HCT116 (cell line): ENCODE measurements around the gene CROT. TPM values are rescaled to one million over a fixed set of nuclear protein-coding genes. Genes with fewer than 3 reads are reported as not detected.

Source experiments
- ATAC-seq: fragments of 200-7000 bp; cut with Tn5 transposase; 2 replicates; pipeline ENCODE4 v1.9.1; 2020; ENCODE audit warnings: mild to moderate bottlenecking, moderate library complexity
- BruUV-seq: library from RNA; stranded (reverse); fragments of 400-500 nt; replicated peaks from 2 replicates; lab custom pipeline; 2021; lab: Mats Ljungman, UMichigan
- CTCF ChIA-PET: fragments of 300-600 bp; sonication (Branson Sonifier 250); formaldehyde crosslinking; loops from one replicate; lab custom pipeline; 2021; ENCODE audit warnings: antibody characterized with exemption; lab: Charles Lee
- POLR2A ChIA-PET: fragments of 300-600, 350-600 bp; sonication (Branson Sonifier 250); formaldehyde crosslinking; loops from one replicate; lab custom pipeline; 2021; ENCODE audit warnings: antibody characterized with exemption; lab: Charles Lee
- RAD21 ChIA-PET, 2 experiments: fragments of 300-600 bp; sonication (Branson Sonifier 250); formaldehyde crosslinking; loops; one replicate each; lab custom pipeline; 2023; ENCODE audit warnings: low total read pairs in 2 of 2; ENCODE audit not compliant: uncharacterized antibody in 2 of 2, unreplicated experiment in 2 of 2, low non-redundant PET in 1 of 2; lab: Charles Lee
- DNase-seq: peaks from one replicate; pipeline ENCODE4 v3.0.0-alpha.2; 2010; ENCODE audit warnings: low read depth, low spot score
- H2AFZ ChIP-seq: fragments of 200-600 bp; shearing (Covaris generic), sonication (generic); 2 replicates; pipeline ENCODE4 v1.6.1; 2017; ENCODE audit warnings: low read depth, mixed run types, mixed read lengths, antibody characterized with exemption, low read length; ENCODE audit not compliant: poor library complexity, severe bottlenecking
- H3K27ac ChIP-seq: 2 replicates; pipeline ENCODE4 v1.5.1; 2012; ENCODE audit warnings: low read depth, low read length
- H3K27me3 ChIP-seq: fragments of 200-600 bp; sonication (generic); 2 replicates; pipeline ENCODE4 v1.6.1; 2016; ENCODE audit warnings: mixed run types, low read length, mixed read lengths; ENCODE audit not compliant: insufficient read depth
- H3K36me3 ChIP-seq, 2 experiments: fragments of 200-500 bp in 1 of 2; fragments of 200-600 bp in 1 of 2; sonication (Bioruptor generic) in 1 of 2; sonication (generic) in 1 of 2; 2 replicates each; pipeline versions ENCODE4 v1.5.1 to v1.6.1; 2014 to 2016; ENCODE audit warnings: low read length in 2 of 2, inconsistent platforms in 1 of 2, mixed read lengths in 1 of 2, mixed run types in 1 of 2; ENCODE audit not compliant: insufficient read depth in 2 of 2, control insufficient read depth in 1 of 2
- H3K4me1 ChIP-seq, 2 experiments: fragments of 200-600 bp in 1 of 2; sonication (generic) in 1 of 2; 2 replicates each; pipeline versions ENCODE4 v1.5.1 to v1.6.1; 2012 to 2017; ENCODE audit warnings: low read length in 2 of 2, inconsistent platforms in 1 of 2, mild to moderate bottlenecking in 1 of 2, mixed read lengths in 1 of 2, mixed run types in 1 of 2, moderate library complexity in 1 of 2; ENCODE audit not compliant: insufficient read depth in 2 of 2, control insufficient read depth in 1 of 2
- H3K4me2 ChIP-seq: fragments of 200-600 bp; sonication (generic); 2 replicates; pipeline ENCODE4 v1.6.1; 2017; ENCODE audit warnings: mixed run types, low read length, mixed read lengths
- H3K4me3 ChIP-seq, 2 experiments: fragments of 200-600 bp in 1 of 2; sonication (generic) in 1 of 2; replicated peaks in 1 of 2; 2 replicates each; pipeline ENCODE4 v1.5.1; 2011 to 2016; ENCODE audit warnings: low read length in 2 of 2, control low read depth in 1 of 2, low read depth in 1 of 2, mild to moderate bottlenecking in 1 of 2, mixed read lengths in 1 of 2, mixed run types in 1 of 2
- H3K79me2 ChIP-seq: fragments of 200-600 bp; sonication (generic); 2 replicates; pipeline ENCODE4 v1.6.1; 2017; ENCODE audit warnings: mild to moderate bottlenecking, mixed run types, low read length, moderate library complexity, mixed read lengths; ENCODE audit not compliant: insufficient read depth
- H3K9ac ChIP-seq: fragments of 200-600 bp; sonication (generic); 2 replicates; pipeline ENCODE4 v1.6.1; 2016; ENCODE audit warnings: low read length, mixed read lengths
- H3K9me2 ChIP-seq: fragments of 200-600 bp; sonication (generic), shearing (Covaris generic); 2 replicates; pipeline ENCODE4 v1.6.1; 2017; ENCODE audit warnings: mixed run types, mild to moderate bottlenecking, moderate library complexity; ENCODE audit not compliant: insufficient read depth
- H3K9me3 ChIP-seq, 2 experiments: fragments of 200-500 bp in 1 of 2; fragments of 200-600 bp in 1 of 2; sonication (Bioruptor generic) in 1 of 2; sonication (generic) in 1 of 2; 2 replicates each; pipeline ENCODE4 v1.6.1; 2014 to 2017; ENCODE audit warnings: low read length in 2 of 2, mixed read lengths in 2 of 2, inconsistent platforms in 1 of 2, low read depth in 1 of 2, mild to moderate bottlenecking in 1 of 2, mixed run types in 1 of 2, moderate library complexity in 1 of 2; ENCODE audit not compliant: control insufficient read depth in 1 of 2, insufficient read depth in 1 of 2
- H4K20me1 ChIP-seq: fragments of 200-600 bp; sonication (generic), shearing (Covaris generic); 2 replicates; pipeline ENCODE4 v1.6.1; 2017; ENCODE audit warnings: mixed run types, mild to moderate bottlenecking, moderate library complexity; ENCODE audit not compliant: insufficient read depth
- CEBPB ChIP-seq: IDR thresholded peaks from 2 replicates; pipeline ENCODE4 v1.6.1; 2012; ENCODE audit warnings: low read depth
- EGR1 ChIP-seq: IDR thresholded peaks from 2 replicates; pipeline ENCODE4 v1.6.1; 2012; ENCODE audit warnings: low read depth
- ELF1 ChIP-seq: IDR thresholded peaks from 2 replicates; pipeline ENCODE4 v1.6.1; 2012; ENCODE audit warnings: low read depth, borderline replicate concordance
- EZH2 ChIP-seq: fragments of 200-600 bp; sonication (generic); IDR thresholded peaks from 2 replicates; pipeline ENCODE4 v1.6.1; 2017; ENCODE audit warnings: antibody characterized with exemption, mixed run types
- FOSL1 ChIP-seq: IDR thresholded peaks from 2 replicates; pipeline ENCODE4 v1.6.1; 2012; ENCODE audit warnings: low read depth
- POLR2A ChIP-seq: IDR thresholded peaks from 2 replicates; pipeline ENCODE4 v1.7.0; 2011; ENCODE audit warnings: borderline replicate concordance; ENCODE audit not compliant: insufficient read depth, insufficient read length; ENCODE audit errors: extremely low read depth
- POLR2AphosphoS5 ChIP-seq: IDR thresholded peaks from 2 replicates; pipeline ENCODE4 v1.6.1; 2011; ENCODE audit warnings: mild to moderate bottlenecking, low read depth, low read length, moderate library complexity
- SIN3A ChIP-seq: IDR thresholded peaks from 2 replicates; pipeline ENCODE4 v1.6.1; 2012; ENCODE audit warnings: low read depth
- TCF7L2 ChIP-seq: IDR thresholded peaks from 2 replicates; pipeline ENCODE4 v1.7.0; 2011; ENCODE audit warnings: borderline replicate concordance, inconsistent platforms; ENCODE audit not compliant: insufficient read depth, insufficient read length; ENCODE audit errors: extremely low read depth
- intact Hi-C: fragments of 100-400 bp; cut with micrococcal nuclease; formaldehyde crosslinking; loops from 2 replicates; pipeline ENCODE4 v1.10.0; 2022
- total RNA-seq: library from RNA; stranded (reverse); gene quantifications from one replicate; pipeline ENCODE4 v1.2.1, GENCODE V29; 2021; ENCODE audit not compliant: unreplicated experiment
- TF ChIP-seq, protein P1 (sequence below): IDR thresholded peaks from 2 replicates; pipeline ENCODE4 v1.6.1; 2012
- TF ChIP-seq, protein P2 (sequence below): IDR thresholded peaks from 2 replicates; pipeline ENCODE4 v1.6.1; 2011; ENCODE audit warnings: mild to moderate bottlenecking, low read length, moderate library complexity; ENCODE audit not compliant: insufficient replicate concordance; ENCODE audit errors: extremely low read depth
- TF ChIP-seq, protein P3 (sequence below): IDR thresholded peaks from 2 replicates; pipeline ENCODE4 v1.6.1; 2012; ENCODE audit warnings: low read depth

The CROT gene
- total RNA-seq, 1 experiment from 2014 or later, result 0.07 TPM

DNA sequence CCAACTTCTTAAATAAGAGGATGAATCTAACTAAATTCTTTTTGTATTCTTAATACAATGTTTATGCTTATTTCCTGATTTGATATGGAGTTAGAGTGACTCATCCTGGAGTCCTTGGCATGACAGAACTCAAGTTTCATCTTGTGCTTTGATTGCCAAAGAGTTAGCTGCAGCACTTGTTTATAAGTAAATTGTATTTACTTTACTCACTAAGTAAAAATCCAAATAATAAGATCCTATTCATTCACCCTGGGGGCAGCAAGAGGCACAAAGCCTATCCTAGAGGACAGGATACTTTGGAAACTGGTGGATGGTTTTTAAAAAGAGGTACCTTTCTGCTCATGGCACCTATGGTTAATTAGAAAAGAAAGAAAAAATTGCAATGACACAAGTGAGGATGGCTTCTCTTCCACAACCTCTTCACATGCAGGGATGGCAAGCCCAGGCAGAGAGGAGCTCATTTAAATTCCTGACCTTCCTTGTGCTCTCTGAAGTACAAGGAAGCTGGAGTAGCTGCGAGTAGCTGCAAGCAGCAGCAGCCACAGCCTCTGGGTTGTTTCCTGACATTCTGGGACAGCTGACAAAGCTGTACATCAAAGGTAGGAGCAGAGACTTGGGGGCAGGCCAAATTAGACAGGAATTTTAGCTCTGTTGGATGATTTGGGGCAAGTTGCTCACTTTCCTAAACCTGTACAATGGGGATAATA, 28.5 kb upstream of the CROT start:
- no peaks in the 10 kb centered on the region for H3K9me2 ChIP-seq
- H2AFZ ChIP-seq, result no peak overlapping the region
- H3K4me2 ChIP-seq, result no peak overlapping the region
- intact Hi-C loops, result loop anchor here (10.0 kb wide), 1 partner anchor 798 kb away; no protein-coding TSS in a partner anchor
- H3K4me3 ChIP-seq, result no peak overlapping the region
- H3K27ac ChIP-seq, result no peak overlapping the region
- H3K4me1 ChIP-seq, result peaks cover 2 to 7% of the 10 kb centered on the region in 2 experiments; a peak in 1 of 4 replicates
- no peak overlapping the region for H3K9ac ChIP-seq
- H3K27me3 ChIP-seq, result no peaks in the 10 kb centered on the region
- H3K79me2 ChIP-seq, result no peaks in the 10 kb centered on the region
- CTCF ChIA-PET, result interaction anchor here (0.6 to 4.6 kb wide), 2 partner anchors 99 to 467 kb away, joined by 4 to 28 read pairs; no protein-coding TSS in a partner anchor
- no TSS peak for BruUV-seq
- no peaks in the 10 kb centered on the region for H4K20me1 ChIP-seq
- TF ChIP-seq CEBPB (no peak), EGR1 (no peak), TCF7L2 (peak; percentile 48)
- TF ChIP-seq, protein P1, sequence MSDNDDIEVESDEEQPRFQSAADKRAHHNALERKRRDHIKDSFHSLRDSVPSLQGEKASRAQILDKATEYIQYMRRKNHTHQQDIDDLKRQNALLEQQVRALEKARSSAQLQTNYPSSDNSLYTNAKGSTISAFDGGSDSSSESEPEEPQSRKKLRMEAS, result no peak
- RAD21 ChIA-PET, result no interaction called here
- DNase-seq, result no peak
- H3K36me3 ChIP-seq, result no peaks in the 10 kb centered on the region
- no peak for ATAC-seq
- H3K9me3 ChIP-seq, result no peaks in the 10 kb centered on the region
- POLR2A ChIA-PET, result no interaction called here

DNA sequence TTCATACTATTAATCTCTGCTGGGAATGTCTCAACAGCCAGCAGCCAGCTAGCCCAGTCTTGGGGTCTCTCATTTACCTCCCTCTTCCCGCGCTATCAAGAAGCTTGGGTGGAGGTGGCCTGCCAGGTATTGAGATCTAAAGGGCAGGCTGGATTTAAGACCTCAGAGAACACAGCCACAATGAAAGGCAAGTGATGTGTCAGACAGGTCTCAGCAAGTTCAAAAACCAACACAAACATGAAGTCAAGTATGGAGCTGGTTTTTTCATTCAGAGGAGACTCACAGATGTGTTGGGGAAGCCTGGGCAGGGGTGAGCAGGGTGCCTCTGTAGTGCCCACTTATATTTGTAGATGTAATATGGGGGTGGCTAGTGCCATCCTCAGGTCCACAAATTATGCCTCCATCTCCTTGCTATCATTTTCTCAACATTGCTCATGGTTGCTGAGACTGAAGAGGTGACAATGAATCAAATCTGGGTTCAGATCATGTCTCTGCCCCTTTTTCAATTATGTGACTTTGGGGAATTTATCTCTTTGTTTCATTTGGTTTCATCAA, 27.7 kb upstream of the CROT start:
- H3K36me3 ChIP-seq, result no peaks in the 10 kb centered on the region
- intact Hi-C loops, result loop anchor here (10.0 kb wide), 1 partner anchor 797 kb away; no protein-coding TSS in a partner anchor
- H3K9me3 ChIP-seq, result no peaks in the 10 kb centered on the region
- POLR2A ChIA-PET, result no interaction called here
- no peaks in the 10 kb centered on the region for H3K79me2 ChIP-seq
- RAD21 ChIA-PET, result no interaction called here
- H3K9ac ChIP-seq, result no peak overlapping the region
- H3K27ac ChIP-seq, result no peak overlapping the region
- CTCF ChIA-PET, result interaction anchor here (4.6 kb wide), 1 partner anchor 98 kb away, joined by 28 read pairs; no protein-coding TSS in a partner anchor
- ATAC-seq, result no peak
- H3K4me1 ChIP-seq, result peaks cover 2 to 7% of the 10 kb centered on the region in 2 experiments; a peak in 1 of 4 replicates
- H3K27me3 ChIP-seq, result no peaks in the 10 kb centered on the region
- DNase-seq, result no peak
- no peaks in the 10 kb centered on the region for H3K9me2 ChIP-seq
- no peak for TF ChIP-seq SIN3A
- TF ChIP-seq FOSL1, result no peak
- TF ChIP-seq EZH2, result no peak
- no peak for TF ChIP-seq POLR2A
- TF ChIP-seq, protein P2, sequence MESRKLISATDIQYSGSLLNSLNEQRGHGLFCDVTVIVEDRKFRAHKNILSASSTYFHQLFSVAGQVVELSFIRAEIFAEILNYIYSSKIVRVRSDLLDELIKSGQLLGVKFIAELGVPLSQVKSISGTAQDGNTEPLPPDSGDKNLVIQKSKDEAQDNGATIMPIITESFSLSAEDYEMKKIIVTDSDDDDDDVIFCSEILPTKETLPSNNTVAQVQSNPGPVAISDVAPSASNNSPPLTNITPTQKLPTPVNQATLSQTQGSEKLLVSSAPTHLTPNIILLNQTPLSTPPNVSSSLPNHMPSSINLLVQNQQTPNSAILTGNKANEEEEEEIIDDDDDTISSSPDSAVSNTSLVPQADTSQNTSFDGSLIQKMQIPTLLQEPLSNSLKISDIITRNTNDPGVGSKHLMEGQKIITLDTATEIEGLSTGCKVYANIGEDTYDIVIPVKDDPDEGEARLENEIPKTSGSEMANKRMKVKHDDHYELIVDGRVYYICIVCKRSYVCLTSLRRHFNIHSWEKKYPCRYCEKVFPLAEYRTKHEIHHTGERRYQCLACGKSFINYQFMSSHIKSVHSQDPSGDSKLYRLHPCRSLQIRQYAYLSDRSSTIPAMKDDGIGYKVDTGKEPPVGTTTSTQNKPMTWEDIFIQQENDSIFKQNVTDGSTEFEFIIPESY, result no peak
- TF ChIP-seq, protein P1, result no peak
- no peak for TF ChIP-seq POLR2AphosphoS5
- TF ChIP-seq, protein P3, sequence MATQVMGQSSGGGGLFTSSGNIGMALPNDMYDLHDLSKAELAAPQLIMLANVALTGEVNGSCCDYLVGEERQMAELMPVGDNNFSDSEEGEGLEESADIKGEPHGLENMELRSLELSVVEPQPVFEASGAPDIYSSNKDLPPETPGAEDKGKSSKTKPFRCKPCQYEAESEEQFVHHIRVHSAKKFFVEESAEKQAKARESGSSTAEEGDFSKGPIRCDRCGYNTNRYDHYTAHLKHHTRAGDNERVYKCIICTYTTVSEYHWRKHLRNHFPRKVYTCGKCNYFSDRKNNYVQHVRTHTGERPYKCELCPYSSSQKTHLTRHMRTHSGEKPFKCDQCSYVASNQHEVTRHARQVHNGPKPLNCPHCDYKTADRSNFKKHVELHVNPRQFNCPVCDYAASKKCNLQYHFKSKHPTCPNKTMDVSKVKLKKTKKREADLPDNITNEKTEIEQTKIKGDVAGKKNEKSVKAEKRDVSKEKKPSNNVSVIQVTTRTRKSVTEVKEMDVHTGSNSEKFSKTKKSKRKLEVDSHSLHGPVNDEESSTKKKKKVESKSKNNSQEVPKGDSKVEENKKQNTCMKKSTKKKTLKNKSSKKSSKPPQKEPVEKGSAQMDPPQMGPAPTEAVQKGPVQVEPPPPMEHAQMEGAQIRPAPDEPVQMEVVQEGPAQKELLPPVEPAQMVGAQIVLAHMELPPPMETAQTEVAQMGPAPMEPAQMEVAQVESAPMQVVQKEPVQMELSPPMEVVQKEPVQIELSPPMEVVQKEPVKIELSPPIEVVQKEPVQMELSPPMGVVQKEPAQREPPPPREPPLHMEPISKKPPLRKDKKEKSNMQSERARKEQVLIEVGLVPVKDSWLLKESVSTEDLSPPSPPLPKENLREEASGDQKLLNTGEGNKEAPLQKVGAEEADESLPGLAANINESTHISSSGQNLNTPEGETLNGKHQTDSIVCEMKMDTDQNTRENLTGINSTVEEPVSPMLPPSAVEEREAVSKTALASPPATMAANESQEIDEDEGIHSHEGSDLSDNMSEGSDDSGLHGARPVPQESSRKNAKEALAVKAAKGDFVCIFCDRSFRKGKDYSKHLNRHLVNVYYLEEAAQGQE, result no peak
- no peak for TF ChIP-seq ELF1
- no peak overlapping the region for H2AFZ ChIP-seq
- H4K20me1 ChIP-seq, result no peaks in the 10 kb centered on the region
- no peak overlapping the region for H3K4me2 ChIP-seq
- BruUV-seq, result no TSS peak
- no peak overlapping the region for H3K4me3 ChIP-seq
